Gastroesophageal sphincter (tissue), 3 donors: ENCODE data around the gene CDK7.

ENCODE experiments used
- CTCF ChIP-seq, 4 experiments: fragments of 200-600 bp in 2 of 4; fragments of 450-650 bp in 2 of 4; sonication (generic) in 1 of 4; IDR thresholded peaks; one replicate each; pipeline ENCODE4 v1.5.1; 2017 to 2019; ENCODE audit warnings: antibody characterized with exemption in 4 of 4, mild to moderate bottlenecking in 2 of 4, moderate library complexity in 2 of 4
- EP300 ChIP-seq: sonication (generic); formaldehyde crosslinking; IDR thresholded peaks from one replicate; pipeline ENCODE4 v1.6.1; 2017; ENCODE audit warnings: antibody characterized with exemption, mild to moderate bottlenecking
- POLR2A ChIP-seq, 2 donors: fragments of 450-650 bp; IDR thresholded peaks; one replicate each; pipeline ENCODE4 v1.6.1; 2017; ENCODE audit warnings: antibody characterized with exemption in 2 of 2, mild to moderate bottlenecking in 2 of 2, moderate library complexity in 1 of 2
- POLR2AphosphoS5 ChIP-seq: sonication (generic); formaldehyde crosslinking; IDR thresholded peaks from one replicate; pipeline ENCODE4 v1.6.1; 2017; ENCODE audit warnings: antibody characterized with exemption

- no peak for TF ChIP-seq EP300
- TF ChIP-seq POLR2A (IDR thresholded peaks at IDR 0.05), result no peak
- no peak for TF ChIP-seq POLR2AphosphoS5
- TF ChIP-seq CTCF (IDR thresholded peaks at IDR 0.05), result no peak
Observed at GRCh38 chr5:69211200-69211599, 23.5 kb upstream of the CDK7 start.
